Epithelial cell of proximal tubule (primary cell): ENCODE data around the gene LNPK. TPM values are rescaled to one million over a fixed set of nuclear protein-coding genes. Genes with fewer than 3 reads are reported as not detected.

Experiments
- DNase-seq: peaks from one replicate; pipeline ENCODE4 v3.0.0-alpha.2; 2011; ENCODE audit warnings: low read depth
- H3K4me3 ChIP-seq: 2 replicates; pipeline ENCODE4 v1.5.1; 2011; ENCODE audit warnings: low read depth, mild to moderate bottlenecking, low read length
- total RNA-seq: library from RNA; depleted of rRNA; stranded (reverse); fragments of >200 nt; gene quantifications from 2 replicates; pipeline ENCODE4 v1.2.3, GENCODE V29; 2015
- TF ChIP-seq, protein P1 (sequence below): conservative IDR thresholded peaks from 2 replicates; pipeline ENCODE4 v1.5.1; 2012; ENCODE audit warnings: low read depth, mild to moderate bottlenecking, low read length

LNPK gene
- total RNA-seq, 1 donor from 2014 or later: 22.5 TPM

DNA sequence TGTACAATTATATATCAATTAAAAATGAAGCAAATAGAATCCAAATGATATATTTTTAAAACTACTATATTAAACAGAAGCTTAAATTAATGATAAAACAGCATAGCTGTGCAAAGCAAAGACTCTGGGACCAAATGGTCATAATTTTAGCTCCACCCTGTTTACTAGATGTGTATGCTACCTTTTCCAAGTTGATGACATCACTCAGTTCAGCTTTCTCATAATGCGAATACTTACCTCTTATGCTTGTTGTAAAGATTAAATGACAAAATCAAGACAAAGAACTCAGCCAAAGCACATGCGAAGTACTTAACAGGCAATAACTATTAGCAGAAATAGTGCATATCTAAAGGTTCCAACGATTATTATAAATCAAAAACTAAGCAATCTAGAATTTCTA, 51.6 kb downstream of the LNPK start:
- no peak for DNase-seq
- H3K4me3 ChIP-seq: no peak overlapping the region
- TF ChIP-seq, protein P1, sequence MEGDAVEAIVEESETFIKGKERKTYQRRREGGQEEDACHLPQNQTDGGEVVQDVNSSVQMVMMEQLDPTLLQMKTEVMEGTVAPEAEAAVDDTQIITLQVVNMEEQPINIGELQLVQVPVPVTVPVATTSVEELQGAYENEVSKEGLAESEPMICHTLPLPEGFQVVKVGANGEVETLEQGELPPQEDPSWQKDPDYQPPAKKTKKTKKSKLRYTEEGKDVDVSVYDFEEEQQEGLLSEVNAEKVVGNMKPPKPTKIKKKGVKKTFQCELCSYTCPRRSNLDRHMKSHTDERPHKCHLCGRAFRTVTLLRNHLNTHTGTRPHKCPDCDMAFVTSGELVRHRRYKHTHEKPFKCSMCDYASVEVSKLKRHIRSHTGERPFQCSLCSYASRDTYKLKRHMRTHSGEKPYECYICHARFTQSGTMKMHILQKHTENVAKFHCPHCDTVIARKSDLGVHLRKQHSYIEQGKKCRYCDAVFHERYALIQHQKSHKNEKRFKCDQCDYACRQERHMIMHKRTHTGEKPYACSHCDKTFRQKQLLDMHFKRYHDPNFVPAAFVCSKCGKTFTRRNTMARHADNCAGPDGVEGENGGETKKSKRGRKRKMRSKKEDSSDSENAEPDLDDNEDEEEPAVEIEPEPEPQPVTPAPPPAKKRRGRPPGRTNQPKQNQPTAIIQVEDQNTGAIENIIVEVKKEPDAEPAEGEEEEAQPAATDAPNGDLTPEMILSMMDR: no peak

DNA sequence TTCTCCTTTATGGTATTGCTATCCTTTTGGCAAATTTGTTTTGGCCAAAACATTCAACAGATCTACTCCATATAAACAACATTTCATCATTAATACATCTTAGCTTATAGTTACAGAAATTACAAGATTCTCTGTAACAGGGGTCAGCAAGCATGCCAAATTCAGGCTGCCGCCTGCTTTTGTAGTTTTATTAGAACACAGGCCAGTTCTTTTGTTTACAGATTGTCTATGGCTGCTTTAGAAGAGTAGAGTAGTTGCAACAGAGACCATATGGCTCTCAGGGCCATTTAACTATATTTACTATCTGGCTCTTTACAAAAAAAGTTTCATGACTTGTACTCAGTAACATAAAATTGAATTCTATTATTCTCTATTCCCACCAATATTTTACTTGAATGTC, 53.9 kb downstream of the LNPK start:
- DNase-seq: no peak
- no peak overlapping the region for H3K4me3 ChIP-seq
- TF ChIP-seq, protein P1: no peak

DNA sequence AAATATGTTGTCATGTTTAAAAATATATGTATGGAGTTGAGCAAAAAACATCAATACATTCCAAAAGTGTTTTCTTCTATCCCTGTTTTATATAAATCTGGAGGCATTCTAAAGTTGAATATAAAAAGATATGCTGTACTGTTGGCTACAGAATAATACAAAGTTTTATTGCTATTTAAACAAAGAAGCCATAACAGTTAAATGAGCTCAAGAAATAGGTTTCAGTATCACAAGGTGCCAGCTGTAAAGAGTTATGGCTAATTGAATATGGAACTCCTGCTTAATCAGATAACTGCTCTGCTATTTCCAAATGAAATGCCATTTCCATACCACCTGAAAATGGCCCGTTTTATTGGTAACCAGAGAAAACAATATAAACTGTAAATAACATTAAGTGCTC, 55.0 kb downstream of the LNPK start:
- no peak for DNase-seq
- TF ChIP-seq, protein P1: no peak
- no peak overlapping the region for H3K4me3 ChIP-seq

DNA sequence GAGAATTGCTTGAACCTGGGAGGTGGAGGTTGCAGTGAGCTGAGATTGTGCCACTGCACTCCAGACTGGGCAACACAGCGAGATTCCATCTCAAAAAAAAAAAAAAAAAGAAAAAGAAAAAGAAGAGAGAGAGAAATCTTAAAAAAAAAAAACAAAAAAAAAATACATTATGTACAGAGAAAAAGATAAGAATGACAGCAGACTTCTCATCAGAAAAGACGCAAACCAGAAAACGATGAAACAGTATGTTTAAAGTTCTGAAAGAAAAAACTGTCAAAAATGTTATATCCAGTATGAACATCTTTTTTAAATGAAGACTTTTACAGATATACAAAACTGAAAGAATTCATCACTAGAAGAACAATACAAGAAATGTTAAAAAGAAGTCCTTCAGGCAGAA, 60.4 kb downstream of the LNPK start:
- H3K4me3 ChIP-seq: no peak overlapping the region
- DNase-seq: no peak
- TF ChIP-seq, protein P1: no peak

DNA sequence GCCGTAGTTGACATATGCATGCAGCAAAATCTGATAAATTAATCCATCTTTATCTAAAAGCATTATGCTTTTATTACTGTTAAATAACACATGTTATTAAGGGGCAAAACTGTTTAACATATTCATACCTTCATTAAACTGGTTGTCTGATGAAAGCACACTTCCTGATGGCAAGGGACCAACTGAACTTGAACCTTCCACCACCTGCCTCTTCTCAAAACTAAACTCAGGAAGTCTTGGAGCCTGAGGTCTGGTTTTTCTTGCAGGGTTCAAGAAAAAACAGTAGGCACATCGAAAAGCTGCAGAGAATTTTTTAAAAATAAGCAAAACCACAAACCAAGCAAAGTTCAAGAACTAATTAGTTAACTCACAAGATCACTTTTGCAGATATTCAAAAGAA, 64.9 kb downstream of the LNPK start:
- TF ChIP-seq, protein P1: no peak
- no peak overlapping the region for H3K4me3 ChIP-seq
- no peak for DNase-seq

DNA sequence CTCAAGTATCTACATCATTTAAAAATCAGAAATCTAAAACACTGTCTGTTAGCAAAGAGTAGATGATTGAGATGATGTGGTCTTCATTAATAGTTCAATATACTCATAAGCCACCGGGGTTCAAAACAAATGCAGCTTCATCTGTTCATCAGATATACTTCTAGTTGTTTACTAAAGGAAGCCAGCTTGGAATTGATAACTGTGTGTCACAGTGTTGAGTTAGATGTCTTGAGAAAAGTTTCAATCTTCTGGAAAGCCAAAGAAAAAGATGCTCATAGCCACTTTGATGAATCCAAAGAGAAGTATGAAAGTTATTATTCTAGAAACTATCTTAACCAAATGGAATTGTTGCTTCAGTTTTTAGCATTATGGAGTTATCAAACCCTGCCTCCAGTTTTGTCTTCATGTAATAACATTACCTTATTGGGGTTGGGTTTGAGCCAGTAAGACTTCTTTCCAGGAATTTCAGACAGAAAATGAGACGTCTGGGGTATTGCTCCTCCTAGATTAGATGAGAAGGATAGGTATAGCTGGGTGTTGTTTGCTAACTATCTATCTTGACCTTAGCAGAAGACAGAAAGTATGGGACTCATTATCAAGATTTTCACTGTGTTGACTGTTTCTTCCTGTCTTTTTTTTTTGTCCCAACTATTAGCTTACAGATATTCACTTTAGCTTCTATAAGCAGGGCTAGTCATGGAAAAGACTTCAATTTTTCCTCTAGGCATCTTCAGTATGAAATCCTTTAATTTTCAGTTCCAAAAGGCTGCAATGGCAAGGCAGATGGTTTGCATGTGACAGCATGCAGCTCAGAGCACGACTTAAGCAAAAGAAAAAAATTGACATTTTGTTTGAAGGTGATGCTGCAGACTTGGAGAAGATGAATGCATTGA, 66.5 kb downstream of the LNPK start:
- TF ChIP-seq, protein P1: no peak
- H3K4me3 ChIP-seq: no peak overlapping the region

DNA sequence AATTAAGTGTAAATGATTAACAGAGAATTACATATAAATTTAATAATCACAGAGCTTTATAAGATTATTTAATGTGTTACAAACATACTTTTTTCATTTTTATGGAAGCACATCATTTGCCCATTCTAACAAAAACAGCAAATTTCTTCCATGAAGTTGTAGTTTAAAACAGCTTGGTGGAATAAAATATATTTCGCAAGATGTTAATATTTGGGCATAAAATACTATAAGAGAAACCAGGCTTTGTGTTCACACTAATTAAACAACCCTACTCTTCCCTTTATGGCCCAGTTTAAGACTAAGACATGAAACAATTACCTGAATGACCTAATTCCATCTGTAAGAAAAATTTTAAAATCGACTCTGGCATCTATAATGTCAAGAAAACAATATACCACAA, 69.4 kb downstream of the LNPK start:
- no peak for DNase-seq
- TF ChIP-seq, protein P1: no peak
- no peak overlapping the region for H3K4me3 ChIP-seq

More for the DNA sequence above, 66.5 kb downstream of the LNPK start:
- no peak for DNase-seq
